GM13976 (cell line): Measurements from ENCODE around the gene GTF2F2.

ENCODE experiments used
- DNase-seq: peaks from one replicate; pipeline ENCODE4 v3.0.0; 2012; ENCODE audit warnings: low spot score
- in situ Hi-C: fragments of 300-500 bp; cut with MboI; formaldehyde crosslinking; loops from one replicate; pipeline ENCODE4 v1.12.0; 2022; ENCODE audit warnings: low sequenced_read_pairs, mixed read lengths, inconsistent platforms; ENCODE audit not compliant: unreplicated experiment
- TF ChIP-seq, protein P1 (sequence below): IDR thresholded peaks from 2 replicates; pipeline ENCODE4 v1.5.1; 2012; ENCODE audit warnings: borderline replicate concordance, mild to moderate bottlenecking; ENCODE audit not compliant: insufficient read depth; ENCODE audit errors: extremely low read depth, missing control alignments, control extremely low read depth

Gene GTF2F2

GRCh38 chr13:45331123-45331619 lies 210.9 kb downstream of the GTF2F2 start:
- in situ Hi-C loops: no loop called here
- no peak for DNase-seq
- TF ChIP-seq, protein P1, sequence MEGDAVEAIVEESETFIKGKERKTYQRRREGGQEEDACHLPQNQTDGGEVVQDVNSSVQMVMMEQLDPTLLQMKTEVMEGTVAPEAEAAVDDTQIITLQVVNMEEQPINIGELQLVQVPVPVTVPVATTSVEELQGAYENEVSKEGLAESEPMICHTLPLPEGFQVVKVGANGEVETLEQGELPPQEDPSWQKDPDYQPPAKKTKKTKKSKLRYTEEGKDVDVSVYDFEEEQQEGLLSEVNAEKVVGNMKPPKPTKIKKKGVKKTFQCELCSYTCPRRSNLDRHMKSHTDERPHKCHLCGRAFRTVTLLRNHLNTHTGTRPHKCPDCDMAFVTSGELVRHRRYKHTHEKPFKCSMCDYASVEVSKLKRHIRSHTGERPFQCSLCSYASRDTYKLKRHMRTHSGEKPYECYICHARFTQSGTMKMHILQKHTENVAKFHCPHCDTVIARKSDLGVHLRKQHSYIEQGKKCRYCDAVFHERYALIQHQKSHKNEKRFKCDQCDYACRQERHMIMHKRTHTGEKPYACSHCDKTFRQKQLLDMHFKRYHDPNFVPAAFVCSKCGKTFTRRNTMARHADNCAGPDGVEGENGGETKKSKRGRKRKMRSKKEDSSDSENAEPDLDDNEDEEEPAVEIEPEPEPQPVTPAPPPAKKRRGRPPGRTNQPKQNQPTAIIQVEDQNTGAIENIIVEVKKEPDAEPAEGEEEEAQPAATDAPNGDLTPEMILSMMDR: no peak

DNA sequence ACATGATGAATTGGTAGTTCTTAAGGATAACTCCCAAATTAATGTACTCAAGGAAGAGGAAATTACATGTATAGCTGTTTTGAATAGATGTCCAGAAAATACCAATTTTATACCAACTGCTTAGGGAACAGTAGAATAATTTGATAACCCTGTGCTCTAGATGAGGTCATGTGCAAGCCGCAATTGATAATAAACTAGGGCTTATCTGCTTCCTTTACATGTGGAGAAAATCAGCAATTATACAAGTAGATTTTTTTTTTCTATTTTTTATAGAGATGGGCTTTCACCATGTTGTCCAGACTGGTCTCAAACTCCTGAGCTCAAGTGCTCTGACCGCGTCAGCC lies 211.4 kb downstream of the GTF2F2 start:
- in situ Hi-C loops: no loop called here
- TF ChIP-seq, protein P1: no peak
- DNase-seq: no peak

DNA sequence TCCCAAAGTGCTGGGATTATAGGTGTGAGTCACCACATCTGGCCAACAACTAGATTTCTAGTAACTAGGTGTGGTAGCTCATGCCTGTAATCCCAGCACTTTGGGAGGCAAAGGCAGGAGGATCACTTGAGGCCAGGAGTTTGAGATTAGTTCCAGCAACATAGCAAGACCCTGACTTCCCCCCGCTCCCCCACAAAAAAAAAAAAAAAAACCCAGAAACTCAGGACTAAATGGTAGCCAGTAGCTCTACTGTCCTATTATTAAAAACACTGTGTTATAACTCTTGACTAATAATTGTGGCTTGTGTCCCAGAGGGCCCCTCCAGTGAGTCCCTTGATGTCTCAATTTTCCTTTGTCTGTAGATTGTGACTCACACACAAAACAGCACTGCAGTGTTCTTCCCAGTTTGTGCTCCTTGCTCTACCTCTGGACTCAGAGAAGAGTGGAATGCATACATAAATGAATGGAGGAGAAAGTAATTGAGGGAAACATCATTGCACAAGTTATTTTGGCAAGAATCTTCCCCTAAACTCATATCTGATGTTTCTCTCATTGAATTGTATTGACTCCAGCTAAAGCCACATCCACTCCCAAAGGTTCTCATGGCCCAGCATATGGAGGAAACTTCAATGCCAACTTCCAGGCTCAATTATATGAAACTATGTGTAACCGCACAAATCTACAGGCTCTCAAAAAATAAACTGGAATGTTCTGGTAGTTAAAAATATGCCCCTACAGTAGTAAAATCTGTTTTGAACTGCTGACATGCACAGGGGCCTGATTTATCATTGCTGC lies 211.9 kb downstream of the GTF2F2 start:
- no peak for DNase-seq
- in situ Hi-C loops: no loop called here
- TF ChIP-seq, protein P1: no peak

- DNase-seq: no peak
- in situ Hi-C loops: no loop called here
- TF ChIP-seq, protein P1: no peak
These were observed 212.5 kb downstream of the GTF2F2 start for GRCh38 chr13:45332831-45333219.

- TF ChIP-seq, protein P1: no peak
- DNase-seq: no peak
- in situ Hi-C loops: no loop called here
These were observed 213.1 kb downstream of the GTF2F2 start for GRCh38 chr13:45333251-45333976.
